NT2/D1 (cell line): ENCODE results near the gene SERPINA10.

Experiments used
- SUZ12 ChIP-seq: IDR thresholded peaks from 2 replicates; pipeline ENCODE4 v1.6.1; 2011; ENCODE audit not compliant: insufficient read length, insufficient read depth; ENCODE audit errors: extremely low read depth
- YY1 ChIP-seq: IDR thresholded peaks from 2 replicates; pipeline ENCODE4 v1.6.1; 2011; ENCODE audit not compliant: insufficient read length, insufficient read depth
- ZNF274 ChIP-seq: IDR thresholded peaks from 2 replicates; pipeline ENCODE4 v1.6.1; 2011; ENCODE audit warnings: mild to moderate bottlenecking, low read depth, low read length

- TF ChIP-seq ZNF274 (no peak), YY1 (no peak), SUZ12 (no peak)
These were observed 1.1 kb downstream of the SERPINA10 start for GRCh38 chr14:94291906-94292525.
